Measurements from ENCODE around the gene APOL2.
"Not testable (repeated sequence)": the region's sequence is repeated elsewhere in the genome, so short reads cannot be mapped to it uniquely, and the experiment has no call there.

Gene APOL2

DNA sequence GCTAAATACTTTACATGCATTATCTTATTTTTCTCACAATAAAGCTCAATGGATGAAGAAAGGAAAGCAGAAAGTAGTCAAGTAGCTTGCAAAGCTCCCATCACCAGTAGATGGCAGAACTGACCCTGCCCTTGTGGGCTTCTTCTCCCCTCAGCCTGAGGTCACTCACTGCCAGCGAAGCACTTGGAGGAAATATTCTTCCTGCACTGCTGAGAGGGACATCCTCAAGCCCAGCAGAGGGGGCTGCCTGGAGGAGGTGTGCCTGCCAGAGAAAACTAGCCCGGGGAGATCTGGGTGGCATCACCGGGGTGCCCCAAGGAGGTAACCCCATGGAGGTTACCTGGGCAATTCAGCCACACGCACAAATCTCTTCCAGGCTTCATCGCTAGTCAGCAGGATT, 44.4 kb downstream of the APOL2 start:
- Histone ChIP-seq H3K36me3 (ENCODE audit: insufficient read depth, low read length) (no peaks in the 10 kb centered on the region), H3K4me1 (ENCODE audit: insufficient read depth, low read length) (peaks cover 15% of the 10 kb centered on the region), H3K9me3 (ENCODE audit: control insufficient read depth, insufficient read depth, low read length) (peaks cover 5% of the 10 kb centered on the region; the same call in 1 of the 2 replicates), H3K9ac (ENCODE audit: low read depth, low read length) (no peak overlapping the region)

DNA sequence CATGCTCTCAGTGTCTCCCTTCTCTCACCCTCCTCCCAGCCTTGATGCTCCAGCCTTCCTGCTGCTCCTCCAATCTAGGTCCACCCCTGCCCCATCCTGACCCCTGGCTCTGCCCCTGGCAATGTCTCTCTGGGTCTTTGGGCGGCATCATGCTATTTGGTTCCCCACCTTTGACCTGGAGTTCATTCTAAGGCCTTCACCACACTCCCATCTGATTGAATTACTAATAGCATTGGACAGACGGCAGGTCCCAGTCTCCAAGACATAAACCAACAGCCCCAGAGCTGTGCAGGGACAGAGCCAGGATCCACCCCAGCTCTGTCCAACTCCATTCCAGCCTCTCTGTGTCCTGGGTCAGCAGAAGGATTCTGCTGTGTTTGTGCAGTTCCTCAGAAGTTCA, 44.9 kb downstream of the APOL2 start:
- Histone ChIP-seq H3K9ac (ENCODE audit: low read depth, low read length) (no peak overlapping the region), H3K4me1 (ENCODE audit: insufficient read depth, low read length) (peaks cover 15% of the 10 kb centered on the region), H3K9me3 (ENCODE audit: control insufficient read depth, insufficient read depth, low read length) (peaks cover 5% of the 10 kb centered on the region; the same call in 1 of the 2 replicates), H3K36me3 (ENCODE audit: insufficient read depth, low read length) (no peaks in the 10 kb centered on the region)

DNA sequence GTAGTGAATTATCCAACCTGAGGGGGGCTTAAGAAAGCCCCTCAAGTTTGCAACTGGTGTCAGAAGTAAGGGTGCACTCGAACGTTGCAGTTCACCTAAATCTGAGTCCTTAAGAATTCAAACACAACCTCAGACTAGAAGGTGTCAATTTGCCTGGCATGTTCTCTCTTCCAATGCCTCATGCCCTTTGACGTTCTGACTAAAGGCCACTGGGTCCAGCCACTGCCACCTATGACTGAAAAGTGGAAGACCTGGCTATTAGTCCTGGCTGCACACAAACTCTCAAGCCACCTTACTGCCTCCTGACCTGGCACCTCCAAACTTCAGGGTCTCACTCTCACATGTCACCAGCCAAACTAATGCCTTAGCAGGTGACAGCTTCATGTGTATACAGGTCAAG, 45.8 kb downstream of the APOL2 start:
- Histone ChIP-seq H3K36me3 (ENCODE audit: insufficient read depth, low read length) (no peaks in the 10 kb centered on the region), H3K9ac (ENCODE audit: low read depth, low read length) (no peak overlapping the region), H3K4me1 (ENCODE audit: insufficient read depth, low read length) (peaks cover 15% of the 10 kb centered on the region), H3K9me3 (ENCODE audit: control insufficient read depth, insufficient read depth, low read length) (peaks cover 5% of the 10 kb centered on the region; the same call in 1 of the 2 replicates)

DNA sequence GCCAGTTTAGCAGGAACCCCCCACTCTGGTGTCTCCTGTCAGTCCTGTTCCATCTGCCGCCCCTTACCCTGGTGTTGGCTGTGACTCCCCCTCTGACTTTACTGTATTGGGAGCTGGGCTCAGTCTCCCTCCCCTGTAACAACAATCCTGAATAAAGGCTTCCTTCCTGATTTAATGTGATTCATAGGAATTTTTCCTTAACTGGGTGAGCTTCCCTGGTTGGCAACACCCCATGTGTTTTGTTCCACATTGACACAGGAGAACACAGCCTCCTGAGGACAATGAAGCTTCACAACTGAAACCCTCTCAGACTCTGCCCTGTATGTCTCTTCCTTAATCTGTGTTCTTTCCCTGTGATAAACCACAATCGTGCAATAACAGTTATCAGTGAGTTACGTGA, 46.2 kb downstream of the APOL2 start:
- H3K9ac ChIP-seq (ENCODE audit: low read depth, low read length): no peak overlapping the region
- no peaks in the 10 kb centered on the region for H3K36me3 ChIP-seq (ENCODE audit: insufficient read depth, low read length)

DNA sequence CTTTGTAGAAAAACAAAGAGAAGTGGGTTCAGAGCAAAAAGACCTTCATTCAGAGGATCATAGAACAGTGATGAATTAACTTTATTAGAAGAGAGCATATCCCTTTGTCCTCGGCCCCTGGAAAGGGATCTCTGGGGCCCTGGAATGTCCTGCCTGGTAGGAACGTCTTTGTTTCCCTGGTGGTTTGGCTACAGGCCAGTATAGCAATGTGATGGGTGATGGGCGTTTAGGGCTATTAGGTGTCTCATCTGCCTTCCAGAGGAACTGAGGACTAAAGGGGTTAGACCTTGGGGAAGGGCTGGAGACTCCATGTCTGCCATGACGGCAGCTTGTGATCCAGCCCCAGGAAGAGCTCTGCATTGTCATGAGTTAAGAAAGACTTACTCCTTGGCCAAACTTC, 46.8 kb downstream of the APOL2 start:
- H3K9me3 ChIP-seq (ENCODE audit: control insufficient read depth, insufficient read depth, low read length): peaks cover 5% of the 10 kb centered on the region; the same call in 1 of the 2 replicates
- no peak overlapping the region for H3K9ac ChIP-seq (ENCODE audit: low read depth, low read length)
- H3K4me1 ChIP-seq (ENCODE audit: insufficient read depth, low read length): peaks cover 12% of the 10 kb centered on the region
- no peaks in the 10 kb centered on the region for H3K36me3 ChIP-seq (ENCODE audit: insufficient read depth, low read length)

More for the DNA sequence above, 46.2 kb downstream of the APOL2 start:
- H3K4me1 ChIP-seq (ENCODE audit: insufficient read depth, low read length): peaks cover 15% of the 10 kb centered on the region
- H3K9me3 ChIP-seq (ENCODE audit: control insufficient read depth, insufficient read depth, low read length): peaks cover 5% of the 10 kb centered on the region; the same call in 1 of the 2 replicates

DNA sequence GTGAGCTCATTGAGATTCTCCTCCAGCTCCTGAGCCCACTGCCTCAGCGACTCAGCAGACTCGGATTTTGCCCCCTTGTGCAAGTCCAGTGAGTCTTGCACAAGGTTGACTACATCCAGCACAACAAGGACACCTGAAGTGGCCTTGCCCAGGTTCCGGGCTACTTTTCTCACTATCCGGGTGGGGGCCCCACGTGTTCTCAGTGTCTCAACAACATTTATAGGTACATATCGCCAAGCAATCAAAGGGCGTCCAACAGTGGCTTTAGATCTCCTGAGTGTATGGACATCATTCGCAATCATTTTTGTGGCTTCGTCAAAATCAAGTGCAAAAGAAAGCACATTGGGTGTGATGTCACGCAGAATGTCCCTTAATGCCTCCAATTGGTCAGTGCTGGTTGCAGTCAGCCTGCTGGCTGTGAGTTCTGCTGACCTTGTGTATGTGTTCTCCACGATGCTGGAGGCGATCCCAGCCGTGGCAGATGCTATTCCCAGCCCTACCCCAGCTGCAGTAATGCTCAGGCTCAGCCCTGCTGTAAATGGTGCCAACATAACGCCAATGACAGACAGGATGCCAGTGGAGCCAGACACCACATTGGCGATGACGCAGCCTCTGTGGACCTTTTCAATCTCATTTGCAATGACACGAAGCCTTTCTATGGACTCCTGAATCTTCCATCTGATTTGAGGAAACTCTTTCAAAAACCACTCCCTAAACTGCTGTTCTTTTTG, 48.1 kb downstream of the APOL2 start:
- Histone ChIP-seq H3K36me3 (ENCODE audit: insufficient read depth, low read length) (no peaks in the 10 kb centered on the region), H3K4me1 (ENCODE audit: insufficient read depth, low read length) (peaks cover 2% of the 10 kb centered on the region; the same call in 1 of the 2 replicates), H3K9me3 (ENCODE audit: control insufficient read depth, insufficient read depth, low read length) (peaks cover 5% of the 10 kb centered on the region; the same call in 1 of the 2 replicates), H3K9ac (ENCODE audit: low read depth, low read length) (no peak overlapping the region)

DNA sequence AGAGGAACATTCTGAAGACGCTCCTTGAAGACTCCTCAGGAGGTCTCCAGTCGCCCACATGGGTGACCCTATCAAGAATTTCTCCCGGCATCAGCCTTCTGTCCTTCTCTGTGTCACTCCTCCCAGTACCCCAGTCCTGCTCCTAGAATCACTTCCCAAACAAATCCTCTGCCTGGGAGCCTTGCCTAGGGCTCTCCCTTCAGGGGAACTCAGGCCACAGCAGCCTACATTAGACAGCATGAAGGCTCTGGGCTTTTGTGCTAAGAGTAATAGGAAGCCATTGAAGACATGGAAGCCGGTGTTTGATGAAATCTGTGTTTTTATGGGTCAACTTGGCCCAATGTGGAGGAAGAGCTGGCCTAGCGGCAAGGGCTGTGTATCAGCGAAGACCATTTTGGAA, 51.5 kb downstream of the APOL2 start:
- not testable (repeated sequence) for H3K9me3 ChIP-seq (ENCODE audit: control insufficient read depth, insufficient read depth, low read length); H3K4me1 ChIP-seq (ENCODE audit: insufficient read depth, low read length); H3K36me3 ChIP-seq (ENCODE audit: insufficient read depth, low read length); H3K9ac ChIP-seq (ENCODE audit: low read depth, low read length)

DNA sequence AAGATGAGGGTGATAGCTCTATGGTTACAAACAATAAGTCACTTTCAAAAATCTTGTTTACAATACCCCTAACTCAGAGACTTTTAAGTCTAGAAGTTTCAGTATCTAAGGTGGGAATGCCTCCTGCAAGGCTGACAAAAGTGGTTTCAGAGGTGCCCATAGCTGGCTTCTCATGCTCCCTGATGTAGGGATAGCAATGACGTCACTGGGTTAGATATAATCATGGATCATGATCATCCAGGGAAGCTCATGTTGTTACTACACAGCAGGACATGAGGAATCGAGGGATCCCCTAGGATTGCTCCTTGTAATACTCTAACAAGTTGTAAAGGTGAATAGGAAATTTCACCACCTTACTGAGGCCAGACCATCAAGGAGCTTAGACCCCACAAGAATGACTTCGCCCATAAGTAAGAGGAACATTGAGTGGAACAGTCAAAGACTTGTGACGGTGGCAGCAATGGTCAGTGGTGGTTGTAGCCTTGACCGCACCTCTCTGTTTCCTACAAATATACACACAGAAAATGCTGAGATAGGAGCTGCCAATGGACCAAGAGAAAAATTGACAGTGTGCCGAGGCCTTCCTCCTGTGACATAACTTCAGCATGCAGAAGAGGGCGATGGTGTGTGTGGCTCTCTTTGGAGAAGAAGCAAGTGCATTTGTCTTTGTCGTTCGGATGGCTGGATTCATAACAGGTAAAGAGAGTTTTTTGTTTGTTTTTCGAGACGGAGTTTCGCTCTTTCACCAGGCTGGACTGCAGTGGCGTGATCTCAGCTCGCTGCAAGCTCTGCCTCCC, 53.3 kb downstream of the APOL2 start:
- Histone ChIP-seq H3K9ac (ENCODE audit: low read depth, low read length) (no peak overlapping the region), H3K36me3 (ENCODE audit: insufficient read depth, low read length) (no peaks in the 10 kb centered on the region), H3K4me1 (ENCODE audit: insufficient read depth, low read length) (no peaks in the 10 kb centered on the region), H3K9me3 (ENCODE audit: control insufficient read depth, insufficient read depth, low read length) (peaks cover 2% of the 10 kb centered on the region; the same call in 1 of the 2 replicates)

DNA sequence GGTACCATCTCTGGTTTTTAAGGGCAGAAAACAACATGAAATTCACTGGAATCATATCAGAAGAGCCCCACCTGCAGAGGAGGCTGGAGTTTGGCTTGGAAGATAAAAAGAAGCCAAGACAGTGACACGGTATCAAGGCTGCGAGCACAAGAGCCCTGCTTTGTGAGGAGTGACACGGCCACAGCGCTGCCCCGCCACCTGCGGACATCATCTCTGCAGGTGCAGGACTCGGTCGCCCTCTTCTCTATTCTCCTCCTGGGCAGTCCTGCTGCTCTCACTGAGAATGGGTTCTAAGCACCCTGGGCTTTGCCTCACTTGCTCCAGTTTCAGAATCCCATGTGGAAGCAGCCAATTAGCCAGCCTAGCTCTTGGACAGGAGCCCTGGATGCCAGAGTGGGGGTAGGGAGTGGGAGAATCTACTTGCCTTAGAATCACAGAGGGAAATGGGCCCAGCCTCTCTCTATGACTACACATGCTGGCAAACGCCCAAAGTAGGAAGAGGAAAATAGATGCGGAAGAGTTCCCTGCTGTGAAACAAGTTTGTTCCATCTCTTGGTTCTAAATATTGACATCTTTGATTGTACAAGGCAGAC, 54.8 kb downstream of the APOL2 start:
- H3K4me1 ChIP-seq (ENCODE audit: insufficient read depth, low read length): no peaks in the 10 kb centered on the region
- H3K36me3 ChIP-seq (ENCODE audit: insufficient read depth, low read length): no peaks in the 10 kb centered on the region
- H3K9ac ChIP-seq (ENCODE audit: low read depth, low read length): no peak overlapping the region
- H3K9me3 ChIP-seq (ENCODE audit: control insufficient read depth, insufficient read depth, low read length): no peaks in the 10 kb centered on the region

DNA sequence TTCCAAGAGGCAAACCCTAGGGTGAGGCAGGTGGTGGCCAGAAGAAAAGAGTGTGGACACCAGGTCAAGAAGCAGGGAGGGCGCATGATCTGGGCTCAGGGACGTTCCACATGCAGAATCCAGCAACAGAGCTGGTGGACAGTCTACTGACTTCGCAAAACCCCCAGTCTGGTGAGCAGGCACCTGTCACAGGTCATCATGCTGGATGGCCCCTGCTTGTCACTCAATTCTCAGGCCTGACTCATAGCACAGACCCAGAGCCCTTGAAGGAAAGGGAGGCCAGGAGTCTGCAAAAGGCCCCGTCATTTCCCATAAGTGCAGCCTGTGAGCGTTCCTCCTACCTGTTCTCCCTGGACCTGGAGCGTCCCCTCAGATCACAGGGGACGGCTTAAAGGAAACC, 55.9 kb downstream of the APOL2 start:
- no peak overlapping the region for H3K9ac ChIP-seq (ENCODE audit: low read depth, low read length)
- no peaks in the 10 kb centered on the region for H3K36me3 ChIP-seq (ENCODE audit: insufficient read depth, low read length)
- no peaks in the 10 kb centered on the region for H3K4me1 ChIP-seq (ENCODE audit: insufficient read depth, low read length)
- no peaks in the 10 kb centered on the region for H3K9me3 ChIP-seq (ENCODE audit: control insufficient read depth, insufficient read depth, low read length)

DNA sequence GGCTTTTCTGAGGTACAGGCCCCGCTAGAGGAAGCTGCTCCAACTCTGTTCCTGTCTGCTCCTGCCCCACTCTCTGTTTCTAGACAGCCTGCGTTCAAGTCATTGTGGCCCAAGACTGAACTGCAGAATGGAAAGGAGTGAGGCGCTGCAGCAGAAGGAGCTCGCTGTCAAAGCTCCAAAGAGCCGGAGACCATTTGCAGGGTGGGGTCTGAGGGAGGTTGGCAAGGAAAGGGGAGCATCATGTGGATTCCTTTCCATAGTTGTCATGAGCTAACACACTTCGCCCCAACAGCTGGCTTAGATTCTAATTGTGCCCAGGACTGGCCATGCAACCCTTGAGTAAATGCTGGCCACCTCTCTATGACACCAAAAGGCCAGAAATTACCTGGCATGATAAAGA, 56.5 kb downstream of the APOL2 start:
- H3K9me3 ChIP-seq (ENCODE audit: control insufficient read depth, insufficient read depth, low read length): no peaks in the 10 kb centered on the region
- no peaks in the 10 kb centered on the region for H3K4me1 ChIP-seq (ENCODE audit: insufficient read depth, low read length)
- no peaks in the 10 kb centered on the region for H3K36me3 ChIP-seq (ENCODE audit: insufficient read depth, low read length)
- no peak overlapping the region for H3K9ac ChIP-seq (ENCODE audit: low read depth, low read length)

DNA sequence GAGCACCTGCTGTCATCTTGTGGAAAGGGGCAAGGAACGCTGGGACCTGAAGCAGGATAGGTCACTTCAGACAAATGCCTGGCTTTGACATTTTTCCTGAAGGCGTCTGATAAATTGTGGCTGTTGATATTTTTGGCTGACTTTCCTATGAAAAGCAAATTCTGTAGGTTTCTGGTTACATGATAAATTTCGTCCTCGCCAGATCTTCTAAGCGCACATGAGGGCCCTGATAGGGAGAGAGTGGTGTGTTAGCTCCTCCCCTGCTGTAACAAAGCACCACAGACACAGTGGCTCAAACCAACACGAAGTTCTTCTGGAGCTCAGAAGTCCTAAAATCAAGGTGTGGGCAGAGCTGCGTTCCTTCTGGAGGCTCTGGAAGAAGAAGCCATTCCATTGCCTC, 57.3 kb downstream of the APOL2 start:
- no peak overlapping the region for H3K9ac ChIP-seq (ENCODE audit: low read depth, low read length)
- H3K9me3 ChIP-seq (ENCODE audit: control insufficient read depth, insufficient read depth, low read length): no peaks in the 10 kb centered on the region
- H3K4me1 ChIP-seq (ENCODE audit: insufficient read depth, low read length): no peaks in the 10 kb centered on the region
- H3K36me3 ChIP-seq (ENCODE audit: insufficient read depth, low read length): no peaks in the 10 kb centered on the region

DNA sequence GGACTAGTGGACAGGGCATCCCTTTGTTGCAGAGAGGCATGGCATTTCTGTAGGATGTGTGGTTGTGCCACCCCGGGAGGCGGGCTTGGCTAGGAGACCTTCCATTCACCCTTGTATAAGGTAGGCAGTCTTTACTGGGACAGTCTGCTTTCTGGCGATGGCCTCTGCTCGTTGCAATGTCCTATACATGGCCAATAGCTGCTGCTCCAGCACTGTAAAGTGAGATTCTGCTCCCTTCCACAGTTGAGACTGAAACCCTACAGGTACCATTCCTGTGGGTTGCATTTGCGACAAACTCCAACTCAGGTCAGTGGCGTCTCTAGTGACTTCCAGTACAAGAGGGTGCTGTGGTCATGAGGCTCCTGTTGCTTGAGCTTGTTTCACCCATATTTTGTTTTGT, 58.4 kb downstream of the APOL2 start:
- no peaks in the 10 kb centered on the region for H3K4me1 ChIP-seq (ENCODE audit: insufficient read depth, low read length)
- H3K9ac ChIP-seq (ENCODE audit: low read depth, low read length): no peak overlapping the region
- no peaks in the 10 kb centered on the region for H3K9me3 ChIP-seq (ENCODE audit: control insufficient read depth, insufficient read depth, low read length)
- no peaks in the 10 kb centered on the region for H3K36me3 ChIP-seq (ENCODE audit: insufficient read depth, low read length)

DNA sequence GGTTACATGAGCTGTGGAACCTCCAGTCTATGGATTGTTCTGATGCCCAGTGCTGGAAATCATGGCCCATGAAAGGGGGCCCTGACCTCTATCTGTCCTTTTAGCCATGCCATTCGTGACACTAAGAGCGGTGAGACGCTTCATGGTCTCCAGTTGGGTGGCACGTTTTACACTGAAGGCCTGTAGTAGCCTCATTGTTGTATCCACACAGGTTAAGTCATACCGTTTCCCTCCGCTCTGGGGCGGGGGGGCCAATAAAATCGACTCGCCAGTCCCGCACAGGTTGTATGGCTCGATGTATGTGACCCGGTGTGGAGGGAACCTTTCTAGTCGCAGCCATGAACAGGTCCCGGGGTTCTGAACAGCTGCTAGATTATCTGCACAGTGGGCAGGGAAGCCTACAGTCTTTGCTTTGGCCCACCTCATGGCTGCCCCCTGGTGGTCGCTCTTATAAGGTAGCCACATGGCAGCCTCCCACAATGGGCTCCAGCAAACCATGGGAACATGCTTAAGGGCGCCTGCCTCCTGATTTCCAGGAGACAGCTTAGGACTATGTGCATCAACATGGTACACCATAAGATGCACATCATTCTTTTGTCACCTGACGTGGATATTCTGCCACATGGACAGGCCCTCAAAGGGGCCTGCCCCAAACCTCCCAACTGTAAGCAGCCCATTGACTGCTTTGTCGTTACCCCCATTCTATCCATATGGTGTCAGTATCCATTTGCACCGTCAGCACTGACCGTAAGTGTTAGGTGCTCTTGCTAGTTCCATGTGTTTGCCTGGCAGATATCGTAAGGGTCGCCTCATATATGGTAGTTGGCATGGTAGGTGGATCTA, 59.1 kb downstream of the APOL2 start:
- Histone ChIP-seq H3K9ac (ENCODE audit: low read depth, low read length) (no peak overlapping the region), H3K4me1 (ENCODE audit: insufficient read depth, low read length) (no peaks in the 10 kb centered on the region), H3K36me3 (ENCODE audit: insufficient read depth, low read length) (no peaks in the 10 kb centered on the region), H3K9me3 (ENCODE audit: control insufficient read depth, insufficient read depth, low read length) (no peaks in the 10 kb centered on the region)

Data from ES-I3 (cell line).